Suprapubic skin (tissue), 4 donors: ENCODE data around the gene SYNGR1. TPM values are rescaled to one million over a fixed set of nuclear protein-coding genes. Genes with fewer than 3 reads are reported as not detected.
"Not testable (repeated sequence)": the region's sequence is repeated elsewhere in the genome, so short reads cannot be mapped to it uniquely, and the experiment has no call there.

ENCODE experiments used
- DNase-seq, 2 donors: peaks; one replicate each; pipeline ENCODE4 v3.0.0-alpha.2; 2019; ENCODE audit warnings: low spot score in 2 of 2
- H3K27ac ChIP-seq: fragments of 200-600 bp; sonication (generic); one replicate; pipeline ENCODE4 v1.5.1; 2019
- H3K27me3 ChIP-seq: fragments of 200-600 bp; sonication (generic); one replicate; pipeline ENCODE4 v1.5.1; 2019
- H3K36me3 ChIP-seq: fragments of 200-600 bp; sonication (generic); one replicate; pipeline ENCODE4 v1.5.1; 2019
- H3K4me1 ChIP-seq: fragments of 200-600 bp; sonication (generic); one replicate; pipeline ENCODE4 v1.5.1; 2019
- H3K4me3 ChIP-seq: fragments of 200-600 bp; sonication (generic); one replicate; pipeline ENCODE4 v1.5.1; 2019; ENCODE audit warnings: mild to moderate bottlenecking
- H3K9me3 ChIP-seq: fragments of 200-600 bp; sonication (generic); one replicate; pipeline ENCODE4 v1.5.1; 2019
- CTCF ChIP-seq, 2 donors: fragments of 200-600 bp in 1 of 2; fragments of 450-650 bp in 1 of 2; sonication (generic) in 1 of 2; IDR thresholded peaks; one replicate each; pipeline ENCODE4 v1.5.1; 2016 to 2019; ENCODE audit warnings: antibody characterized with exemption in 2 of 2, mild to moderate bottlenecking in 1 of 2, moderate library complexity in 1 of 2
- EP300 ChIP-seq: sonication (generic); formaldehyde crosslinking; IDR thresholded peaks from one replicate; pipeline ENCODE4 v1.6.1; 2017; ENCODE audit warnings: antibody characterized with exemption
- POLR2A ChIP-seq, 2 donors: fragments of 450-650 bp; IDR thresholded peaks; one replicate each; pipeline ENCODE4 v1.6.1; 2017; ENCODE audit warnings: antibody characterized with exemption in 2 of 2, mild to moderate bottlenecking in 2 of 2, moderate library complexity in 2 of 2
- POLR2AphosphoS5 ChIP-seq, 3 donors: sonication (generic); formaldehyde crosslinking; IDR thresholded peaks; one replicate each; pipeline ENCODE4 v1.6.1; 2017; ENCODE audit warnings: antibody characterized with exemption in 3 of 3
- WGBS: methylation state at CpG from one replicate; pipeline ENCODE4 v1.1.5; 2018; 5-methylcytosine and 5-hydroxymethylcytosine counted together
- total RNA-seq, 4 donors: library from RNA; depleted of rRNA; stranded (reverse); fragments of >200 nt; gene quantifications; one replicate each; pipeline ENCODE4 v1.1.0, GENCODE V29; 2016

The SYNGR1 gene
- total RNA-seq, 4 donors from 2014 or later = 34.6 to 52.5 (median 44.3) TPM

DNA sequence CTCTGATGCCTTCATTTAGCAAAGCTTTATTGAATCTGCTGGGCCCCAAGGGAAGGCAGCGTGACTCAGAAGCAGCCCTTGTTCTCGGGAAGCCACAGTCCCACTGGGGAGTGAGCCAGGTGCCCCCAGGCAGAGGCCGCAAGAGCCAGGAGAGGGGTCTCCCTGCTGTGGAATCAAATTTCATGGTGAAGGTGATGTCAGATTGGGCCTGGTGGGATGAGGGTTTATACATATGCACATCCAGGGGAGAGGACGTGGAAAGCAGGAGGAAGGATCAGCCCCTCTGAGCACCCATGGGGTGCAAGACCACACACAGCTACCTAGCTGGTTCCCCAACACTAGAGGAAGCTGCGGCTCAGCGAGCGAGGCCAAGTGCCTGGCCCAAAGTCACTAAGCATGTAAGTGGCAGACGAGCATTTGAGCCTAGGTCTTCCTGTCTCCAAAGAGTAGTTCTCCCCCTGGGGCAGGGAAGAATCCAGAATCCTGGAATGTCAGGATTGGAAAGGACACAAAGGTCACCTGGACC is 2.0 kb downstream of the SYNGR1 start:
- Histone ChIP-seq H3K27me3 (no peaks in the 10 kb centered on the region), H3K9me3 (no peaks in the 10 kb centered on the region), H3K36me3 (no peaks in the 10 kb centered on the region), H3K27ac (peak overlapping the region; percentile 88), H3K4me3 (peak overlapping the region; percentile 88), H3K4me1 (peaks cover 61% of the 10 kb centered on the region)
- TF ChIP-seq CTCF (IDR thresholded peaks at IDR 0.05) = no peak
- TF ChIP-seq EP300 = no peak
- no peak for TF ChIP-seq POLR2A (IDR thresholded peaks at IDR 0.05)
- no peak for TF ChIP-seq POLR2AphosphoS5 (IDR thresholded peaks at IDR 0.05)
- no peak for DNase-seq
- 47% methylated on average over 2 of the region's 8 CpGs for WGBS

DNA sequence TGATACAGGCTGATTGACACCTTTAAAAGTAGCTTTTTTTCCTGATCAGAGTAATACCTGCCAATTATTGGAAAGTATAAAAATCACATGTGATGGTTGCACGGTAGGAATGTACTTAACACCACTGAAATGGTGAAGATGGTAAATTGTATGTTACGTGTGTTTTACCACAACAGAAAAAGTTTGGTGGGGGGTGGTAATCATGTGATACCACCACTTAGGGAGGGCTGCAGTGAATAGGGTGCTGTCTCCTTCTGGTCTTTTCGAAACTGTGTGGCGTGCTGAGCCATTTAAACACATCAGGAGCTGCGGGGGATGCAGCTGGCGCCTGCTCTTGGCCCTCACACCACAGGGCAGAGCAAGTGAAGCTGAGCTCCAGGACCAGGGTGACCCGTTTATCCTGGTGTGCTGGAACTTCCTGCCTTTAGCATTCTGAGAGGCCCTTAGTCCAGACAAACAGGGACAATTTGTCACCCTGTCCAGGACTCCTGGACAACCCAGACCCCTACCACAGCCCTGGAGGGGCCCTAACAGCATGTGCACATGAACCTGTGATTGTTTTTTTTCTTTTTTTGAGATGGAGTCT is 2.6 kb downstream of the SYNGR1 start:
- Histone ChIP-seq H3K4me1 (peaks cover 67% of the 10 kb centered on the region), H3K4me3 (no peak overlapping the region), H3K27me3 (no peaks in the 10 kb centered on the region), H3K27ac (peak overlapping the region; percentile 88), H3K9me3 (no peaks in the 10 kb centered on the region), H3K36me3 (no peaks in the 10 kb centered on the region)
- TF ChIP-seq POLR2AphosphoS5 (IDR thresholded peaks at IDR 0.05) (no peak), POLR2A (IDR thresholded peaks at IDR 0.05) (no peak), EP300 (no peak)
- no peak for DNase-seq
- 79% methylated on average over 7 of the region's 7 CpGs for WGBS

GRCh38 chr22:39353346-39353745 is 3.6 kb downstream of the SYNGR1 start:
- Histone ChIP-seq H3K9me3 (no peaks in the 10 kb centered on the region), H3K36me3 (no peaks in the 10 kb centered on the region), H3K27ac (peak overlapping the region; percentile 88), H3K27me3 (no peaks in the 10 kb centered on the region), H3K4me3 (no peak overlapping the region), H3K4me1 (peaks cover 67% of the 10 kb centered on the region)
- no peak for DNase-seq
- 55% methylated on average over 9 of the region's 9 CpGs for WGBS
- no peak for TF ChIP-seq EP300
- no peak for TF ChIP-seq POLR2A (IDR thresholded peaks at IDR 0.05)
- no peak for TF ChIP-seq CTCF (IDR thresholded peaks at IDR 0.05)
- TF ChIP-seq POLR2AphosphoS5 (IDR thresholded peaks at IDR 0.05) = no peak

DNA sequence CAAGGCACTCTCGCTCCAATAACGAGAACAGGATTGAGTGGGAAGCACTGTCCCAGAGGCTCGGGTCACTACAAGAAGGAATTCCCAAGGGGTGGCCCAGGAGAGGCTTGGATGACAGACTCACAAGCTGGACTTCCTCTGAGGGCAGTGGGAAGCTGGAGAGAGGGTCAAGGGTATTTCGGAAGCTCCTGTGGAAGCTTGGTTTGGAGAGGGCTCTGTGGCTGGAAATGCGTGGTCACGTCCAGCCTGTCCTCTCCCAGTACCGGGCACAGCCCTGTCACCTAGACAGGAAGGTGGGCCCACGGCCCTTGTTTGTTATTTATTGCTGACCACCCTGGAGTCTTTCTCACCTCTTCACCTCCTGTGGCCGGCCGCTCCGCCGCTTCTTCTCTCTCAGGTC is 5.3 kb downstream of the SYNGR1 start:
- H3K27me3 ChIP-seq = no peaks in the 10 kb centered on the region
- no peaks in the 10 kb centered on the region for H3K36me3 ChIP-seq
- DNase-seq = no peak
- TF ChIP-seq CTCF (IDR thresholded peaks at IDR 0.05) = no peak
- TF ChIP-seq POLR2AphosphoS5 (IDR thresholded peaks at IDR 0.05) = no peak
- TF ChIP-seq EP300 = no peak
- no peak for TF ChIP-seq POLR2A (IDR thresholded peaks at IDR 0.05)
- WGBS = 84% methylated on average over 11 of the region's 12 CpGs
- peak overlapping the region; percentile 15 for H3K27ac ChIP-seq
- no peaks in the 10 kb centered on the region for H3K9me3 ChIP-seq
- peaks cover 71% of the 10 kb centered on the region for H3K4me1 ChIP-seq
- no peak overlapping the region for H3K4me3 ChIP-seq

GRCh38 chr22:39355805-39356204 is 6.0 kb downstream of the SYNGR1 start:
- not testable (repeated sequence) for H3K4me3 ChIP-seq, H3K27me3 ChIP-seq, H3K9me3 ChIP-seq, DNase-seq, H3K36me3 ChIP-seq
- Histone ChIP-seq H3K4me1 (peaks cover 74% of the 10 kb centered on the region), H3K27ac (peak overlapping the region; percentile 64)
- 93% methylated on average over 14 of the region's 14 CpGs for WGBS

- Histone ChIP-seq H3K4me1 (peaks cover 70% of the 10 kb centered on the region), H3K27ac (peak overlapping the region; percentile 64), H3K36me3 (no peaks in the 10 kb centered on the region), H3K27me3 (no peaks in the 10 kb centered on the region), H3K9me3 (no peaks in the 10 kb centered on the region), H3K4me3 (no peak overlapping the region)
- no peak for DNase-seq
- WGBS = 60% methylated on average over 5 of the region's 5 CpGs
- TF ChIP-seq EP300 (no peak), POLR2AphosphoS5 (IDR thresholded peaks at IDR 0.05) (peak in 1 of 3 donors; percentile 76)
Measured at GRCh38 chr22:39356464-39356863, 6.7 kb downstream of the SYNGR1 start.

DNA sequence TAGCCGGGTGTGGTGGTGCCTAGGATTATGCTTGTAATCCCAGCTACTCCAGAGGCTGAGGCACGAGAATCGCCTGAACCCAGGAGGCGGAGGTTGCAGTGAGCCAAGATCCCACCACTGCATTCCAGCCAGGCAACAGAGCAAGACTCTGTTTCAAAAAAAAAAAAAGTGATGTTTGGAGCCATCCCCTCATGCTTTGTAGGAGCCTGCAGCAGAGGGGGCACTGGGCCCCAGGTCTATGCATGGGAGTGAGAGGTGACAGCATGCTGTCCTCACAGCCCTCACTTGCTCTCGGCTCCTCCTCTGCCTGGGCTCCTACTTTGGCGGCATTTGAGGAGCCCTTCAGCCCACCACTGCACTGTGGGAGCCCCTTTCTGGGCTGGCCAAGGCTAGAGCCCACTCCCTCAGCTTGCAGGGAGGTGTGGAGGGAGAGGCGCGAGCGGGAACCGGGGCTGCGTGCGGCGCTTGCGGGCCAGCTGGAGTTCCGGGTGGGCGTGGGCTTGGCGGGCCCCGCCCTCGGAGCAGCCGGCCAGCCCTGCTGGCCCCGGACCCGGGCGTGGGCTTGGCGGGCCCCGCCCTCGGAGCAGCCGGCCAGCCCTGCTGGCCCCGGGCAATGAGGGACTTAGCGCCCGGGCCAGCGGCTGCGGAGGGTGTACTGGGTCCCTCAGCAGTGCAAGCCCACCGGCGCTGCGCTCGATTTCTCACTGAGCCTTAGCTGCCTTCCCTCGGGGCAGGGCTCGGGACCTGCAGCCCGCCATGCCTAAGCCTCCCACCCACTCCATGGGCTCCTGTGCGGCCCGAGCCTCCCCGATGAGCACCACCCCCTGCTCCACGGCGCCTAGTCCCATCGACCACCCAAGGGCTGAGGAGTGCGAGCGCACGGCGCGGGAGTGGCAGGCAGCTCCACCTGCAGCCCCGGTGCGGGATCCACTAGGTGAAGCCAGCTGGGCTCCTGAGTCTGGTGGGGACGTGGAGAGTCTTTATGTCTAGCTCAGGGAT is 7.6 kb downstream of the SYNGR1 start:
- not testable (repeated sequence) for H3K9me3 ChIP-seq, H3K36me3 ChIP-seq, DNase-seq, H3K27me3 ChIP-seq, H3K4me3 ChIP-seq
- WGBS = 85% methylated on average over 12 of the region's 53 CpGs
- H3K4me1 ChIP-seq = peaks cover 70% of the 10 kb centered on the region
- H3K27ac ChIP-seq = peak overlapping the region; percentile 55

DNA sequence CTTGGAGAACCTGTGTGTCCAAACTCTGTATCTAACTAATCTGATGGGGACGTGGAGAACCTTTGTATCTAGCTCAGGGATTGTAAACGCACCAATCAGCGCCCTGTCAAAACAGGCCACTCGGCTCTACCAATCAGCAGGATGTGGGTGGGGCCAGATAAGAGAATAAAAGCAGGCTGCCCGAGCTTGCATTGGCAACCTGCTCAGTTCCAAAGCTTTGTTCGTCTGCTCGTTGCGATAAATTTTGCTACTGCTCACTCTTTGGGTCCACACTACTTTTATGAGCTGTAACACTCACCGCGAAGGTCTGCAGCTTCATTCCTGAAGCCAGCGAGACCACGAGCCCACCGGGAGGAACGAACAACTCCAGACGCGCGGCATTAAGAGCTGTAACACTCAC is 8.4 kb downstream of the SYNGR1 start:
- 89% methylated on average over 13 of the region's 17 CpGs for WGBS

More for the DNA sequence above, 8.4 kb downstream of the SYNGR1 start:
- not testable (repeated sequence) for H3K36me3 ChIP-seq, DNase-seq, H3K4me3 ChIP-seq, H3K27ac ChIP-seq, H3K27me3 ChIP-seq, H3K9me3 ChIP-seq
- H3K4me1 ChIP-seq = peaks cover 70% of the 10 kb centered on the region
